B cell (primary cell): ENCODE results near the gene HOXD1. TPM values are rescaled to one million over a fixed set of nuclear protein-coding genes. Genes with fewer than 3 reads are reported as not detected.

Experiments
- ATAC-seq: fragments of 200-7000 bp; cut with Tn5 transposase; one replicate; pipeline ENCODE4 v1.10.0; 2021; ENCODE audit warnings: low read depth, mild to moderate bottlenecking, moderate number of reproducible peaks, moderate library complexity
- CTCF ChIA-PET: fragments of 350-600 bp; sonication (Branson Sonifier 250); formaldehyde crosslinking; loops from one replicate; lab custom pipeline; 2021; ENCODE audit warnings: antibody characterized with exemption, inconsistent platforms; lab: Charles Lee
- POLR2A ChIA-PET: fragments of 350-600 bp; sonication (Branson Sonifier 250); formaldehyde crosslinking; loops from one replicate; lab custom pipeline; 2021; ENCODE audit warnings: antibody characterized with exemption; lab: Charles Lee
- DNase-seq: peaks from one replicate; pipeline ENCODE4 v3.0.0; 2013
- H2AFZ ChIP-seq: 2 replicates; pipeline ENCODE4 v1.6.1; 2012; ENCODE audit warnings: mild to moderate bottlenecking, low read depth, low read length; ENCODE audit not compliant: insufficient read depth, poor library complexity, severe bottlenecking
- H3K27ac ChIP-seq, 2 donors: 1 replicate in 1 of 2; 2 replicates in 1 of 2; pipeline ENCODE4 v1.5.1; 2012 to 2013; ENCODE audit warnings: low read length in 2 of 2, mild to moderate bottlenecking in 2 of 2, moderate library complexity in 1 of 2
- H3K27me3 ChIP-seq, 4 experiments: fragments of 200-600 bp in 1 of 4; sonication (generic) in 1 of 4; replicated peaks in 1 of 4; 1 replicate in 2 of 4; 2 replicates in 2 of 4; pipeline versions ENCODE4 v1.6.1 to v1.7.0; 2013 to 2016; ENCODE audit warnings: low read length in 3 of 4, mild to moderate bottlenecking in 2 of 4, mixed read lengths in 1 of 4, moderate library complexity in 1 of 4; ENCODE audit not compliant: insufficient read depth in 4 of 4, control insufficient read depth in 3 of 4; ENCODE audit errors: control extremely low read depth in 1 of 4
- H3K36me3 ChIP-seq, 2 experiments: replicated peaks in 1 of 2; 1 replicate in 1 of 2; 2 replicates in 1 of 2; pipeline versions ENCODE4 v1.6.1 to v1.7.1; 2013; ENCODE audit warnings: low read length in 1 of 2; ENCODE audit not compliant: insufficient read depth in 2 of 2, control insufficient read depth in 1 of 2; ENCODE audit errors: control extremely low read depth in 1 of 2, extremely low read depth in 1 of 2
- H3K4me1 ChIP-seq, 2 donors: fragments of 200-600 bp in 1 of 2; sonication (generic) in 1 of 2; 1 replicate in 1 of 2; 2 replicates in 1 of 2; pipeline versions ENCODE4 v1.5.1 to v1.6.1; 2013 to 2017; ENCODE audit warnings: low read length in 2 of 2; ENCODE audit not compliant: control insufficient read depth in 2 of 2, insufficient read depth in 2 of 2
- H3K4me2 ChIP-seq: replicated peaks from 2 replicates; pipeline ENCODE3; 2012; ENCODE audit warnings: mild to moderate bottlenecking, low read depth, low read length; ENCODE audit not compliant: poor library complexity, severe bottlenecking
- H3K4me3 ChIP-seq, 5 experiments: fragments of 200-600 bp in 1 of 5; sonication (generic) in 1 of 5; 1 replicate in 3 of 5; 2 replicates in 2 of 5; pipeline versions ENCODE4 v1.5.1 to v1.7.0; 2011 to 2016; ENCODE audit warnings: low read length in 4 of 5, mild to moderate bottlenecking in 4 of 5, low read depth in 2 of 5, control low read depth in 1 of 5, moderate library complexity in 1 of 5; ENCODE audit not compliant: insufficient read depth in 1 of 5; ENCODE audit errors: control extremely low read depth in 1 of 5, extremely low read depth in 1 of 5
- H3K79me2 ChIP-seq: fragments of 200-600 bp; sonication (generic); one replicate; pipeline ENCODE4 v1.6.0; 2016; ENCODE audit warnings: low read length; ENCODE audit not compliant: control insufficient read depth, insufficient read depth
- H3K9ac ChIP-seq: fragments of 200-600 bp; sonication (generic); 2 replicates; pipeline ENCODE4 v1.6.1; 2017; ENCODE audit warnings: mild to moderate bottlenecking, low read length, moderate library complexity
- H3K9me3 ChIP-seq, 3 donors: one replicate each; pipeline versions ENCODE4 v1.6.1 to v1.7.1; 2013; ENCODE audit warnings: low read length in 2 of 3; ENCODE audit not compliant: control insufficient read depth in 2 of 3, insufficient read depth in 1 of 3; ENCODE audit errors: control extremely low read depth in 1 of 3
- H4K20me1 ChIP-seq: 2 replicates; pipeline ENCODE4 v1.6.0; 2012; ENCODE audit warnings: mild to moderate bottlenecking, low read length; ENCODE audit not compliant: insufficient read depth, control insufficient read depth, poor library complexity, severe bottlenecking
- H3K27ac Mint-ChIP-seq: one replicate; pipeline ENCODE4 v1.8.0; 2021; ENCODE audit warnings: mixed read lengths
- H3K27me3 Mint-ChIP-seq: one replicate; pipeline ENCODE4 v1.8.0; 2021; ENCODE audit warnings: mixed read lengths
- H3K4me1 Mint-ChIP-seq: one replicate; pipeline ENCODE4 v1.8.0; 2021; ENCODE audit warnings: mixed read lengths
- H3K4me3 Mint-ChIP-seq: one replicate; pipeline ENCODE4 v1.8.0; 2021; ENCODE audit warnings: mixed read lengths
- H3K9me3 Mint-ChIP-seq: one replicate; pipeline ENCODE4 v1.8.0; 2022; ENCODE audit warnings: mixed read lengths; ENCODE audit not compliant: insufficient read depth
- CTCF ChIP-seq: fragments of 200-600 bp; IDR thresholded peaks from one replicate; pipeline ENCODE4 v1.8.0; 2022; ENCODE audit warnings: antibody characterized with exemption, mild to moderate bottlenecking
- EZH2 ChIP-seq: IDR thresholded peaks from 2 replicates; pipeline ENCODE4 v1.6.1; 2012; ENCODE audit warnings: borderline replicate concordance, low read depth, mild to moderate bottlenecking, moderate library complexity, low read length; ENCODE audit not compliant: insufficient read depth, poor library complexity, severe bottlenecking
- WGBS: methylation state at CpG from one replicate; pipeline ENCODE4 v1.1.5; 2013; ENCODE audit warnings: missing lambda C conversion rate; ENCODE audit not compliant: insufficient coverage; 5-methylcytosine and 5-hydroxymethylcytosine counted together
- intact Hi-C: fragments of 100-400 bp; cut with micrococcal nuclease; formaldehyde crosslinking; loops from one replicate; pipeline ENCODE4 v1.10.0; 2022
- polyA plus RNA-seq: library from polyadenylated mRNA; depleted of rRNA; stranded (reverse); fragments of >200 nt; gene quantifications from 2 replicates; pipeline ENCODE4 v1.2.3, GENCODE V29; 2012
- total RNA-seq, 2 donors: library from RNA; stranded (reverse); fragments of 120-200 nt in 1 of 2; gene quantifications; 1 replicate in 1 of 2; 2 replicates in 1 of 2; pipeline versions ENCODE4 v1.2.3 to v1.2.4, GENCODE V29; 2013 to 2022

The HOXD1 gene
- total and polyA plus RNA-seq, 2 donors (not counting 1 experiment from before 2014, with no cell fraction given): not detected

- Mint-ChIP-seq H3K27me3 (peaks cover 79% of the 10 kb centered on the region), H3K27ac (no peak overlapping the region), H3K4me1 (peaks cover 9% of the 10 kb centered on the region), H3K9me3 (no peaks in the 10 kb centered on the region), H3K4me3 (no peak overlapping the region)
- peaks cover 0 to 23% (median 0%) of the 10 kb centered on the region in 3 donors for H3K9me3 ChIP-seq
- 7% methylated on average over 36 of the region's 47 CpGs for WGBS
- no peak for DNase-seq
- H3K4me2 ChIP-seq: no peak overlapping the region
- TF ChIP-seq CTCF: no peak
- no peak for TF ChIP-seq EZH2
- intact Hi-C loops: no loop called here
- peaks cover 4 to 12% of the 10 kb centered on the region in 2 donors for H3K4me1 ChIP-seq
- no peaks in the 10 kb centered on the region for H3K79me2 ChIP-seq
- CTCF ChIA-PET: no interaction called here
- no peak for ATAC-seq
- no peaks in the 10 kb centered on the region for H3K36me3 ChIP-seq
- POLR2A ChIA-PET: no interaction called here
- no peak overlapping the region for H3K4me3 ChIP-seq
- no peak overlapping the region for H3K27ac ChIP-seq
- H3K9ac ChIP-seq: no peak overlapping the region
- no peaks in the 10 kb centered on the region for H4K20me1 ChIP-seq
- H3K27me3 ChIP-seq: peaks cover 0 to 85% (median 56%) of the 10 kb centered on the region in 4 experiments
- peak overlapping the region; percentile 22 for H2AFZ ChIP-seq
Observed at GRCh38 chr2:176174824-176175708, 13.4 kb upstream of the HOXD1 start.
